HepG2 (cell line): ENCODE measurements around the gene ABCG8. TPM values are rescaled to one million over a fixed set of nuclear protein-coding genes. Genes with fewer than 3 reads are reported as not detected.

Experiments
- AHR ChIP-seq: IDR thresholded peaks from 2 replicates; pipeline ENCODE4 v1.6.1; 2018; ENCODE audit warnings: missing genetic modification reagents, missing compliant biosample characterization
- PHF20 ChIP-seq: sonication (generic); formaldehyde crosslinking; IDR thresholded peaks from 2 replicates; pipeline ENCODE4 v1.5.0; 2020; ENCODE audit warnings: mild to moderate bottlenecking, missing genetic modification reagents
- SIX4 ChIP-seq: sonication (generic); formaldehyde crosslinking; IDR thresholded peaks from 2 replicates; pipeline ENCODE4 v1.4.0; 2020; ENCODE audit warnings: missing genetic modification reagents
- YEATS2 ChIP-seq: sonication (generic); formaldehyde crosslinking; IDR thresholded peaks from 2 replicates; pipeline ENCODE4 v1.4.0; 2020; ENCODE audit warnings: missing genetic modification reagents, borderline replicate concordance
- ZEB1 ChIP-seq: IDR thresholded peaks from 2 replicates; pipeline ENCODE4 v1.6.1; 2012; ENCODE audit warnings: mild to moderate bottlenecking, low read depth, inconsistent platforms; ENCODE audit not compliant: insufficient replicate concordance
- ZMAT3 ChIP-seq: sonication (generic); formaldehyde crosslinking; conservative IDR thresholded peaks from 2 replicates; pipeline ENCODE4 v1.7.0; 2021; ENCODE audit warnings: missing genetic modification reagents
- ZNF124 ChIP-seq: sonication (generic); formaldehyde crosslinking; IDR thresholded peaks from 2 replicates; pipeline ENCODE4 v1.4.0; 2020; ENCODE audit warnings: missing genetic modification reagents
- ZNF460 ChIP-seq: sonication (generic); formaldehyde crosslinking; IDR thresholded peaks from 2 replicates; pipeline ENCODE4 v1.5.1; 2020; ENCODE audit warnings: missing genetic modification reagents, mild to moderate bottlenecking, borderline replicate concordance
- ZNF567 ChIP-seq: sonication (generic); formaldehyde crosslinking; IDR thresholded peaks from 2 replicates; pipeline ENCODE4 v1.8.1; 2023; ENCODE audit warnings: mild to moderate bottlenecking, missing genetic modification reagents, borderline replicate concordance
- ZNF570 ChIP-seq: sonication (generic); formaldehyde crosslinking; IDR thresholded peaks from 2 replicates; pipeline ENCODE4 v1.4.0; 2020; ENCODE audit warnings: mild to moderate bottlenecking, missing genetic modification reagents, borderline replicate concordance
- ZNF749 ChIP-seq: sonication (generic); formaldehyde crosslinking; IDR thresholded peaks from 2 replicates; pipeline ENCODE4 v1.8.0; 2022; ENCODE audit warnings: mild to moderate bottlenecking, missing genetic modification reagents, moderate library complexity, borderline replicate concordance
- ZNF784 ChIP-seq: sonication (generic); formaldehyde crosslinking; IDR thresholded peaks from 2 replicates; pipeline ENCODE4 v1.5.1; 2020; ENCODE audit warnings: missing genetic modification reagents, mild to moderate bottlenecking, borderline replicate concordance
- polyA plus RNA-seq, 8 experiments: library from polyadenylated mRNA; depleted of rRNA in 3 of 8; stranded (reverse) in 7 of 8; unstranded in 1 of 8; fragments of >200 nt; fragmentation: Illumina TruSeq in 4 of 8; extraction: Trizol in 4 of 8; gene quantifications; 2 replicates each; pipeline versions ENCODE4 v1.2.1 to v1.2.3, GENCODE V29; 2011 to 2016; ENCODE audit warnings: low read depth in 4 of 8, missing spikeins in 1 of 8, mixed read lengths in 1 of 8; ENCODE audit not compliant: insufficient read depth in 1 of 8
- total RNA-seq, 5 experiments: library from RNA; depleted of rRNA; stranded (reverse); fragments of >200 nt; fragmentation: Illumina TruSeq; extraction: Trizol; gene quantifications; 2 replicates each; pipeline ENCODE4 v1.2.3, GENCODE V29; 2016; ENCODE audit warnings: low read depth in 1 of 5
- TF ChIP-seq, protein P1 (sequence below), 2 experiments: sonication (generic) in 1 of 2; formaldehyde crosslinking in 1 of 2; IDR thresholded peaks; 2 replicates each; pipeline versions ENCODE4 v1.6.1 to v1.9.0; 2014 to 2022; ENCODE audit warnings: antibody characterized with exemption in 1 of 2, borderline replicate concordance in 1 of 2, inconsistent platforms in 1 of 2, low read depth in 1 of 2, missing genetic modification reagents in 1 of 2
- TF ChIP-seq, protein P2 (sequence below): sonication (generic); formaldehyde crosslinking; IDR thresholded peaks from 2 replicates; pipeline ENCODE4 v1.4.0; 2020; ENCODE audit warnings: missing genetic modification reagents
- TF ChIP-seq, protein P3 (sequence below): sonication (generic); formaldehyde crosslinking; IDR thresholded peaks from 2 replicates; pipeline ENCODE4 v1.4.0; 2020; ENCODE audit warnings: missing genetic modification reagents; ENCODE audit errors: not compliant biosample characterization

ABCG8 gene
- total and polyA plus RNA-seq, 2 of the 13 experiments (the other 11 are each of a cell fraction or from before 2014, with no cell fraction given): 8.1 to 8.8 TPM

DNA sequence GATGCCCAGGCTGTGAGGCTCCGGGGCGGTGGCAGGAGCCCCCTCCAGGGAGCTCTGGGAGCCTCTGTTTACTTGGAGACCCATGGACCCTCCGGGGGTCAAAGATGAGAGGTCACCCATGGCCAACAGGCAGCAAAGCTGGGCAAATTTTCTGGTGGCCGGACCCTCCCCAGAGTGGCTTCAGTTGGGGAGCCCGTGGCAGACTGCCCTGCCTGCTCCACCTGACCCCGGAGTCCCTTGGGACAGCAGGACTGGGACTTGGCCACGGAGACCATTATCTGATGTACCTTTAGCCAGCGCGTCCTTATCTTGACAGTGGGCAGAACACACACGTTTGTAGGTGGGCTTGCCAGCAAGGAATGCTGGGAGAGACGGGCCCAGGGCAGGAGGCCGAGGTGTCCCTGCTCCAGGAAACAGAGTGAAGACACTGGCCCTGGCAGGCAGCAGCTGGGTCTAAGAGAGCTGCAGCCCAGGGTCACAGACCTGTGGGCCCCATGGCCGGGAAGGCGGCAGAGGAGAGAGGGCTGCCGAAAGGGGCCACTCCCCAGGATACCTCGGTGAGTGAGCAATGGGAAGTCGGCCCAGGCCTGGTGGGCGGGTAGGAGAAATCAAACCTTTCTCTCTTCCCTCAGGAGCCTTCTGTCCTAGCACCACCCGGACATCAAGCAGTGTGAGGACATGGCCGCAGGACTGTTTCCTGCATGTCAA, at the start of gene ABCG8, which contains the start of gene ABCG5 (continued):
- TF ChIP-seq, protein P1, sequence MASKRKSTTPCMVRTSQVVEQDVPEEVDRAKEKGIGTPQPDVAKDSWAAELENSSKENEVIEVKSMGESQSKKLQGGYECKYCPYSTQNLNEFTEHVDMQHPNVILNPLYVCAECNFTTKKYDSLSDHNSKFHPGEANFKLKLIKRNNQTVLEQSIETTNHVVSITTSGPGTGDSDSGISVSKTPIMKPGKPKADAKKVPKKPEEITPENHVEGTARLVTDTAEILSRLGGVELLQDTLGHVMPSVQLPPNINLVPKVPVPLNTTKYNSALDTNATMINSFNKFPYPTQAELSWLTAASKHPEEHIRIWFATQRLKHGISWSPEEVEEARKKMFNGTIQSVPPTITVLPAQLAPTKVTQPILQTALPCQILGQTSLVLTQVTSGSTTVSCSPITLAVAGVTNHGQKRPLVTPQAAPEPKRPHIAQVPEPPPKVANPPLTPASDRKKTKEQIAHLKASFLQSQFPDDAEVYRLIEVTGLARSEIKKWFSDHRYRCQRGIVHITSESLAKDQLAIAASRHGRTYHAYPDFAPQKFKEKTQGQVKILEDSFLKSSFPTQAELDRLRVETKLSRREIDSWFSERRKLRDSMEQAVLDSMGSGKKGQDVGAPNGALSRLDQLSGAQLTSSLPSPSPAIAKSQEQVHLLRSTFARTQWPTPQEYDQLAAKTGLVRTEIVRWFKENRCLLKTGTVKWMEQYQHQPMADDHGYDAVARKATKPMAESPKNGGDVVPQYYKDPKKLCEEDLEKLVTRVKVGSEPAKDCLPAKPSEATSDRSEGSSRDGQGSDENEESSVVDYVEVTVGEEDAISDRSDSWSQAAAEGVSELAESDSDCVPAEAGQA (IDR thresholded peaks at IDR 0.05; ENCODE audit: low read depth): peak; percentile 12; the same call in 1 of the 2 replicates
- TF ChIP-seq, protein P1 (CRISPR knock-in tag; IDR thresholded peaks at IDR 0.05; ENCODE audit: borderline replicate concordance): peak; percentile 53; the same call in 1 of the 2 replicates
- TF ChIP-seq, protein P2, sequence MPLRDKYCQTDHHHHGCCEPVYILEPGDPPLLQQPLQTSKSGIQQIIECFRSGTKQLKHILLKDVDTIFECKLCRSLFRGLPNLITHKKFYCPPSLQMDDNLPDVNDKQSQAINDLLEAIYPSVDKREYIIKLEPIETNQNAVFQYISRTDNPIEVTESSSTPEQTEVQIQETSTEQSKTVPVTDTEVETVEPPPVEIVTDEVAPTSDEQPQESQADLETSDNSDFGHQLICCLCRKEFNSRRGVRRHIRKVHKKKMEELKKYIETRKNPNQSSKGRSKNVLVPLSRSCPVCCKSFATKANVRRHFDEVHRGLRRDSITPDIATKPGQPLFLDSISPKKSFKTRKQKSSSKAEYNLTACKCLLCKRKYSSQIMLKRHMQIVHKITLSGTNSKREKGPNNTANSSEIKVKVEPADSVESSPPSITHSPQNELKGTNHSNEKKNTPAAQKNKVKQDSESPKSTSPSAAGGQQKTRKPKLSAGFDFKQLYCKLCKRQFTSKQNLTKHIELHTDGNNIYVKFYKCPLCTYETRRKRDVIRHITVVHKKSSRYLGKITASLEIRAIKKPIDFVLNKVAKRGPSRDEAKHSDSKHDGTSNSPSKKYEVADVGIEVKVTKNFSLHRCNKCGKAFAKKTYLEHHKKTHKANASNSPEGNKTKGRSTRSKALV (CRISPR knock-in tag): peak; percentile 25; the same call in 1 of the 2 replicates
- TF ChIP-seq YEATS2 (CRISPR knock-in tag) (peak; percentile 69; the same call in 1 of the 2 replicates), AHR (CRISPR knock-in tag) (peak; percentile 25; the same call in 1 of the 2 replicates), ZNF460 (CRISPR knock-in tag) (no peak), SIX4 (CRISPR knock-in tag) (no peak), ZMAT3 (0 out of 2 replicates have a peak, but pooled peaks have one; percentile 55), ZNF567 (CRISPR knock-in tag) (0 out of 2 replicates have a peak, but pooled peaks have one; percentile 19), ZNF784 (peak; percentile 51; the same call in 1 of the 2 replicates), ZNF749 (0 out of 2 replicates have a peak, but pooled peaks have one; percentile 16), ZNF124 (CRISPR knock-in tag) (no peak), ZNF570 (CRISPR knock-in tag) (no peak), ZEB1 (peak; percentile 32), PHF20 (peak; percentile 87)
- TF ChIP-seq, protein P3, sequence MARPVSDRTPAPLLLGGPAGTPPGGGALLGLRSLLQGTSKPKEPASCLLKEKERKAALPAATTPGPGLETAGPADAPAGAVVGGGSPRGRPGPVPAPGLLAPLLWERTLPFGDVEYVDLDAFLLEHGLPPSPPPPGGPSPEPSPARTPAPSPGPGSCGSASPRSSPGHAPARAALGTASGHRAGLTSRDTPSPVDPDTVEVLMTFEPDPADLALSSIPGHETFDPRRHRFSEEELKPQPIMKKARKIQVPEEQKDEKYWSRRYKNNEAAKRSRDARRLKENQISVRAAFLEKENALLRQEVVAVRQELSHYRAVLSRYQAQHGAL (CRISPR knock-in tag): peak; percentile 40
